ENCODE measurements around the gene TMEM126B. TPM values are rescaled to one million over a fixed set of nuclear protein-coding genes. Genes with fewer than 3 reads are reported as not detected.

Gene TMEM126B
- total and polyA plus RNA-seq, 2 donors (not counting 3 experiments of a cell fraction or from before 2014, with no cell fraction given), result 51.2 to 53.7 TPM

DNA sequence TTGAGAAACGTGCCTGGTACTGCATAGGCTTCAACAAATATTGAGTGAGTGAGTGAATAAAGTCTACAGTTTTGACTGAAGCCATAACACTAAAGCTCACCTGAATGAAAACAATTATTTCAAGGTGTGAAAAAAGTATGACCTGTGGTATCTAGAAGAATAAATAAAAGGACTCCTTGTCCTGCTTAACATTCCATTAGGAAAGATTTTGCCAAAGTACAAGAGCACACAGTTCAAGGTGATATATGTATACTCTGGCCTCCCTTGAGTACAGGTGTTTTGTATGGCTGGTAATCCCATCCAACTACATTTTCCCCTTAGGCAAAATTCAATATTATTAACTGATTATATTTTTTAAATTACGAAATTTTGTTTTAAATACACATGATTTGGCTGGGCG, 38.3 kb downstream of the TMEM126B start:
- Histone ChIP-seq H3K79me2 (ENCODE audit: control insufficient read depth, insufficient read depth, low read length) (peaks cover 30% of the 10 kb centered on the region), H3K27me3 (ENCODE audit: control insufficient read depth in 2 of 2, insufficient read depth in 2 of 2, low read length in 2 of 2) (no peaks in the 10 kb centered on the region), H3K4me3 (replicated peaks in 1 of 3; ENCODE audit: insufficient read depth in 1 of 3, low read depth in 1 of 3, low read length in 3 of 3) (no peak overlapping the region), H3K9me3 (replicated peaks; ENCODE audit: control insufficient read depth, insufficient read depth, low read length) (no peaks in the 10 kb centered on the region), H3K9ac (replicated peaks; ENCODE audit: extremely low read depth, insufficient read depth, low read length) (no peak overlapping the region), H2AFZ (ENCODE audit: low read depth, low read length) (no peak overlapping the region), H3K9me1 (replicated peaks; ENCODE audit: control insufficient read depth, extremely low read depth, insufficient read depth, low read length) (no peaks in the 10 kb centered on the region), H3K36me3 (ENCODE audit: control insufficient read depth in 2 of 2, extremely low read depth in 1 of 2, insufficient read depth in 2 of 2, low read length in 2 of 2) (peaks cover 0 to 3% of the 10 kb centered on the region in 2 experiments), H3K4me2 (ENCODE audit: insufficient read depth, low read length) (no peak overlapping the region), H3K4me1 (ENCODE audit: control insufficient read depth, extremely low read depth, insufficient read depth, low read length) (peaks cover 9% of the 10 kb centered on the region), H4K20me1 (replicated peaks; ENCODE audit: control insufficient read depth, extremely low read depth, insufficient read depth, low read length) (peaks cover 8% of the 10 kb centered on the region), H3K27ac (ENCODE audit: insufficient read depth, low read depth, low read length) (no peak overlapping the region)
- POLR2A ChIA-PET, result no interaction called here
- dilution Hi-C loops (cut with MboI; ENCODE audit: extremely low pct_ligation_motif_present, low sequenced_read_pairs) (no loop called here), intact Hi-C loops (cut with micrococcal nuclease) (loop anchor here (10.0 kb wide), 1 partner anchor 628 kb away; no protein-coding TSS in a partner anchor)
- CTCF ChIA-PET, result no interaction called here
- BruUV-seq (replicated peaks), result no TSS peak
- FAIRE-seq (no peak), DNase-seq (ENCODE audit: low read depth, low spot score) (no peak)
- TF ChIP-seq FOS (IDR thresholded peaks at IDR 0.05; ENCODE audit: borderline replicate concordance, insufficient read depth, low read length) (no peak), GATA2 (IDR thresholded peaks at IDR 0.05; ENCODE audit: insufficient read depth, insufficient read length, low read depth, low read length) (no peak), POLR2AphosphoS5 (IDR thresholded peaks at IDR 0.05; ENCODE audit: insufficient read depth, low read depth, low read length) (no peak), CTCF (IDR thresholded peaks at IDR 0.05; ENCODE audit: extremely low read depth in 1 of 2, insufficient read depth in 1 of 2, low read depth in 1 of 2, low read length in 2 of 2) (no peak), MYC (IDR thresholded peaks at IDR 0.05; ENCODE audit: low read depth, low read length) (no peak)
- TF ChIP-seq, protein P1, sequence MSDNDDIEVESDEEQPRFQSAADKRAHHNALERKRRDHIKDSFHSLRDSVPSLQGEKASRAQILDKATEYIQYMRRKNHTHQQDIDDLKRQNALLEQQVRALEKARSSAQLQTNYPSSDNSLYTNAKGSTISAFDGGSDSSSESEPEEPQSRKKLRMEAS (IDR thresholded peaks at IDR 0.05; ENCODE audit: insufficient read depth, insufficient read length), result no peak

Measured in endothelial cell of umbilical vein (primary cell).